AG09319 (cell line): ENCODE data around the gene RBSN.

ENCODE experiments used
- DNase-seq: peaks from one replicate; pipeline ENCODE4 v3.0.0-alpha.2; 2010; ENCODE audit warnings: low read depth; ENCODE audit errors: extremely low read depth
- CTCF ChIP-seq: IDR thresholded peaks from 2 replicates; pipeline ENCODE4 v1.5.1; 2011; ENCODE audit warnings: low read depth, mild to moderate bottlenecking, inconsistent platforms, low read length, moderate library complexity

RBSN gene

GRCh38 chr3:15033103-15033502, 65.8 kb downstream of the RBSN start:
- no peak for TF ChIP-seq CTCF
- no peak for DNase-seq

GRCh38 chr3:15032650-15033049, 66.3 kb downstream of the RBSN start:
- no peak for TF ChIP-seq CTCF
- no peak for DNase-seq

- TF ChIP-seq CTCF = no peak
- DNase-seq = no peak
Measured at GRCh38 chr3:15029625-15030024, 69.3 kb downstream of the RBSN start.

- no peak for TF ChIP-seq CTCF
- no peak for DNase-seq
Measured at GRCh38 chr3:15023719-15024118, 75.2 kb downstream of the RBSN start.

- no peak for DNase-seq
- no peak for TF ChIP-seq CTCF
Measured at GRCh38 chr3:15023249-15023648, 75.7 kb downstream of the RBSN start.
